NCI-H187 (cell line): Measurements from ENCODE around the gene SOD1.

Experiments used
- DNase-seq, 2 experiments: peaks; one replicate each; lab custom pipeline; 2025; lab: John Stamatoyannopoulos, UW

SOD1 gene

DNA sequence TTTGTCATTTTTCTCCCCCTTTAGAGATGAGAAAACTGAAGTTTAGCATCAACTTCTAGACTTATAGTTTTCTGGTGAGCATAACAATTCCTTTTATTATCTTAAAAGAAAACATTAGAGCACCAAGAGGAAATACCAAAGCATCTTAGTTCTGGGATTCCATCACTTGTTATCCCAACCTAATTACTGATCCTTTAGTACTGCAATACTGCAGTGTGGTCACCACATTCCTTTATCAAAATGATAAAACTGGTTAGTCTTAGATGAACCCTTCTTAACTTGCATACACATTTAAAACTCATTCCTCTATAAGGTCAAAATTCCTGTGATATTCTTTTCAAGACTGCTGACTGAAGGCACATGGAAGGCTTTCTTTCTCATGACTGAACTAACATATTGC, 23.1 kb downstream of the SOD1 start:
- no peak for DNase-seq

GRCh38 chr21:31683029-31683428, 23.5 kb downstream of the SOD1 start:
- DNase-seq = no peak

GRCh38 chr21:31684918-31685317, 25.4 kb downstream of the SOD1 start:
- DNase-seq = no peak

DNA sequence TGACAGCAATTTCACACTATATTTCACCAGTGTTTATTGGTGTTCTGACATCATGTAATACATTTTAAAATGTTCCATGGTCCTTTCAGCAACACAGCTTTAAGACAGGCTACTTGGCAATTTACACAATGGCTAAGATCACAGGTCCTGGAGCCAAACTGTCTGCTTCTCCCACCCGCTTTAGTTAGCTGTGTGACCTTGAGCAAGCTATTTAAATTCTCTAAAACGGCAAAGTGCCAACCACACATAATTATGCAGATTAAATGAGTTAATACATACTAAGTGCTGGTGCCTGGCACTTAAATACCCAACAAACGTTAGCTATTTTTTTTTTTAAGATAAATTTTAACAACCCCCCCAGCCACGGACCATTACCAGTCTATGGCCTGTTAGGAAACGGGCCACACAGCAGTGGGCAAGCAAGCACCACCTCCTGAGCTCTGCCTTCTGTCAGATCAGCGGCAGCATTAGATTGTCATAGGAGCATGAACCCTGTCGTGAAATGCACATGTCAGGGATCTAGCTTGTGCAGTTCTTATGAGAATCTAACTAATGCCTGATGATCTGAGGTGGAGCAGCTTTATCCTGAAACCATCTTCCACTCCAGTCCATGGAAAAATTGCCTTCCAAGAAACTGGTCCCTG, 26.9 kb downstream of the SOD1 start:
- DNase-seq = no peak

DNA sequence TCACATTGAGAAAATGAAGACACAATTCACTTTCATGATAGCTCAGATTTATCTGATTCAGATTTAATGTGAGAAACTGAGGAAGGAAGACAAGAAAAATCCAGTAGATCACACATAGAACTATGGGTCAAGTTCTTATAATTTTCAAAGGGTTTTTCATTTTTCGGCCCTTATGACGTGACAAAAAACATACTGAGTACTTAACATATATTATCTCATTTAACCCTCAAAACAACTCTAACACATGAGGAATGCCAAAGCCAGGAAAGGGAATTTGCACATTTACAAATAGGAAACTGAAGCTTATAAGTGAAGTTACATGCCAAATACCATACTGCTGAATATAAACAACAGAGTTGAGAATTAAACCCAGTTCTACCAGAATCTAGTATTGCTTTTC, 27.6 kb downstream of the SOD1 start:
- no peak for DNase-seq

- no peak for DNase-seq
Measured at GRCh38 chr21:31688603-31689368, 29.3 kb downstream of the SOD1 start.

- DNase-seq = no peak
Measured at GRCh38 chr21:31693222-31693621, 33.7 kb downstream of the SOD1 start.

DNA sequence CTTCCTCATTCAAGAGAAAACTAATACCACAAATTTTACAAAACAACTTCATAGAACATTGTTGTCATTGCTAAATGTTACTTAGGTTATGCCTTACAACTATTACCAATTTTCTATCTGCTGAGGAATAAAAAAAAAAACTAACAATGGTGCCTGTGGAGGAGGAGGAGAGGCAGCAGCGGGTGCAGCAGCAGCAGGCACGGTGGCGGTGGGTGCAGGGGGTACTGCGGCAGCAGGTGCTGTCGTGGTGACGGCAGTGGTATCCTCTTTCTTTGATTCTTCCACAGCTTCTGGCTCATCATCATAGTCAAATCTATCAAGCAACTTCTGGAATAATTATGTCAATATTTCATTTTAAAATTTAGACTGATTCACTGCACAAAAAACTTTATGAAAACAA, 36.9 kb downstream of the SOD1 start:
- no peak for DNase-seq

- no peak for DNase-seq
Measured at GRCh38 chr21:31698461-31698860, 39.0 kb downstream of the SOD1 start.

GRCh38 chr21:31700040-31700439, 40.5 kb downstream of the SOD1 start:
- no peak for DNase-seq

DNA sequence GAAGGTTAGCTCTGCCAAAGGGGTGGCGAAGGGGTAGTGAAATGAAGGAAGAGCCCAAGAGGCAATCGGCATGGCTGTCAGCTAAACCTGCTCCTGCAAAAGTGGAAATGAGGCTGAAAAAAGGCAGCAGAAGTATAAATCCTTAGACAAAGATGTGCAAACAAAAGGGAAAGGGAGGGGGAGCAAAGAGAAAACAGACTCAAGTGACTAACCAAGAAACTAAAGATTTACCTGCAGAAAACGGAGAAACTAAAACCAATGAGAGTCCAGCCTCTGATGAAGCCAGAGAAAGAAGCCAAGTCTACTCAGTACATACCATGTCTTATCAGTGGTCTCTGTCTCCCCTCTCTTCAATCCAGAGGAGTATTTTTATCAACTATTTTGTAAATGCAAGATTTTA, 47.1 kb downstream of the SOD1 start:
- no peak for DNase-seq

DNA sequence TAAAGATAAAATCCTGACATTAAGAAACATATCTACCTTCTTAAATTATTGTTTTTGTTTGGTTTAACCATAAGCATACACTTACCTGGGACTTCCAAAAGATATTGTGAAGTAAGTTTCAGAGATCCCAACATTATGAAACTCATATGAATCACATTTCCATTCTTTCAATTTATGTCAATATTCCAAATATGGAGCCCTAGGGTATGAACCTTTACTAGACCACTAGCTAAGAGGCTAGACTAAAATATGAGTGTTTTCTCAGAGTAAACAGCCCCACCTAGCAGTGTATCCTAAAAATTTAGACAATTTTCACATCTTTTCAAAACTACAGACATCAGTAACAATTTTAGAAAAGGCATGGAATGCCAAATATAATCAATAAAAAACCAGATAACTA, 48.0 kb downstream of the SOD1 start:
- DNase-seq = no peak

DNA sequence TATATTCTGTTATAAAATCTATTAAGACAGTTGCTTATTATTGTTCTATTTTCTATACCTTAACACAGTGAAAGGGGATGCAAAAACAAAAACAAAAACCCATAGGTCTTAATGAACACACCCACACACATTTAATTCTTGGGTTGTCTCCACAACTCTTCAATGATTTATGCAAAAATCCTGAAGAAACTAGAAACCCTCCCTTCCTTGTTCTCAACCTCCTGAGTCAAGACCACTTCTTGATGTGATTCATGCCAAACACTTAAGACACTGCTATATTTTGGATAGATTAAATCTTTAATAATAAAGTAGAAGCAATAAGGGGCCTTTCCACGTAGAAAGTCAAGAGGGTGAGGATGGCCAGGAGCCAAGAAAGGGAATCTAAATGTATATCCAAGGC, 49.0 kb downstream of the SOD1 start:
- DNase-seq = no peak

DNA sequence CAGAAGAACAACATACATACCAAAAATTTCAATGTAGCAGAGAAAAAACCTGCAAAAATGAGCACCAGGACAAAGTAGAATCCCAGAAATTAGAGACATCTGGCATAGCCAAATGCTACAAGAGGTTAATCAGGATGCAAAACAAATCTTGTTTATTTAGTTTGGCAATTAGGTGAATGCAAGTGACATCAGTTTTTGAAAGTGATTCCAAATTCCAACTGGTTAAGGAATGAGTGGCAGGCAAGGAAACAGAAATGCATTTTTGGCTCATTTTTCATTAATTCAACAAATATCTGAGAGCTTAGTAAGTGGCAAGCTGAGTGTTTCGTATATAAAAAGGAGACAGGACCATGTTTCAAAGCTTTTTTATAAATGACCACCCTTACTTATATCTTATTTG, 51.1 kb downstream of the SOD1 start:
- DNase-seq = no peak

GRCh38 chr21:31711326-31711725, 51.8 kb downstream of the SOD1 start:
- no peak for DNase-seq

DNA sequence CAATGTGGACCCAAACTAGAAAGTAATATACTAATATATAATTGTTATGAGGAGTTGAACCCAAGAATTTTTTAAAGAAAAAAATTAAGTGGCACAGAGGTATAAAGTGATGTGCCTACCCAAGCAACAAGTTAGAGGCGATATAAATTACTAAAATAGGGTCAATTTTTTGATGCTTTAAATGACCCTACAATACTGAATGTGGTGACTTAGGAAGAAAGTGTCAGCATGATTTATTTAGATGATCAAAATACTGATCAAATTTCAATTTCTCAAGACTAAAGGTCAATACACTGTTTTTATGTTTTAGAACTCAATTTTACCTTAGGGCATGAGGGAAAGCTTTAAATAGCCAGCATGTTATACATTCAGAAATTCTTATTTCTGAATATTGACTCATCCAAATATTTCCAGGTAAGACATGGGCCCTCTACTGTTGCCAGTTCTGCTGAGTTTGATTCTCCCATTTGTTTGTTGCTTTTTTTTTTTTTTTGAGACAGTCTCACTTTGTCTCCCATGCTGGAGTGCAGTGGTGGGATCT, 52.3 kb downstream of the SOD1 start:
- DNase-seq = no peak

DNA sequence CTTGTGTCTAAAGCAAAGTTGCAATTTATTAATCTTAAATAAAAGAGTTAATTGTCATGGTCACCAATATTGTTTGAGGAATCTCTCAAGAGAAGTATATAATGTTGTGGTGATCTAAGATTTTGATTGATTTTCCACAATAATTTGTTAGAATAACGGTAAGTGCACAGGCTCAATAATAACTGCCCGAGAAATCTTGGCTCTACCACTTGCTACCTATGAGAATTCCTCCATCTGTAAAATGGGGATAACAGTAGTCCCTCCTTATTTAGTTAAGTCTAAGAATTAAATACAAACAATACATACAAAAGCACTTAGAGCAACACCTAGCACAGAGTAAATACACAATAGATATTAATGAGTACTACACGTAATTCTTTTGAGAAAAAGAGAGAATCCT, 53.6 kb downstream of the SOD1 start:
- no peak for DNase-seq

DNA sequence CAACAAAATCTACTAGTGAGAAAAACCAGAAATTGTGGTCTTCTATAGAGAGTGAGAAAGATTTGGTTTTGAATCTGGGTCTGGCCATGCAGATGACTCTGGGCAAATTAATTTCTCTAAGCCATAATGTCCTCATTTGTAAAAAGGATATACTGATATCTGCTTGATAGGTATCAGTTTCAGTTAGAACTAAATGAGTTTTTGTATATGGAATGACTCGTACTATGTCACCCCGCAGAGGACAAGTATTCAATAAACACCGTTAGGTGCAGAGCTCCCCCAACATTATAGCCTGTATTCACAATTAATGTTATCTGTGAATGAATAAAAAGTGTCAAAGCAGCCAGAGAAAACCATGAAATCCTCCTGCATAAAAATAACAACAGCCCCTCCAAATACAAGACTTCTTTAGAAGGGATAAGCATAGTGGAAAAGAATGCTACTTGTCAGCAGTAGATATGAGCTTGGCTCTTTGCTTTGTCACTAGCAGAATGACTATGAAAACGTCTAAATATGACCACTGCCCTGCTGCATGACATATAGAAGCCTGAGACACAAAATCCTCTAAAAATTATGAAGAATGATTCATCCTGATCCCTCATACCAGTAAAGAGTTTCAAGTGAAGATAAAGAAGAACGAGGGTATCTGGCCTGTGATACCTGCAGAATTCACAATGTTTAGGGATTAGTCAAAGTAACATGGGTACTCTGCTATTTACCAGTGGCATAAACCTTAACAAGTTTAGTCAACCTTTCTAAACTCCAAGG, 54.7 kb downstream of the SOD1 start:
- no peak for DNase-seq

GRCh38 chr21:31714741-31715365, 55.4 kb downstream of the SOD1 start:
- no peak for DNase-seq

DNA sequence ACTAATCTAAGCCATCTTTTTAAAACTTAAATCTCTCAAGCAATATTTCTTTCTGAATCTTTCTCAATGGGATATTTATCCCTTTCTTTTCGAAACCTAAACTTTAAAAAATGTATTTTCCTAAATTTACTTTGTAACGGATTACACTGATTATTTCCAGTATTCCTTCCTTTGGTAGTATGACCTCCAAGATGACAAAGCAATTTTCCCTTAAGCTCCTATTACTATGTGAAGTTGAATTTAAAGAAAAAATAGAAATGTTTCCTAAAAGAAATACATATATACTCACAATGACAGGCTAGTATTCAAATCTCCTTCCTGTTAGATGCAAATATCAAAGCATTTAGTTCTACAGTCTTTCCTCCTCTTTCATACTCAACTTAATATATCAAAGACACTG, 56.6 kb downstream of the SOD1 start:
- no peak for DNase-seq
